Measurements from ENCODE around the gene WNT1.

DNA sequence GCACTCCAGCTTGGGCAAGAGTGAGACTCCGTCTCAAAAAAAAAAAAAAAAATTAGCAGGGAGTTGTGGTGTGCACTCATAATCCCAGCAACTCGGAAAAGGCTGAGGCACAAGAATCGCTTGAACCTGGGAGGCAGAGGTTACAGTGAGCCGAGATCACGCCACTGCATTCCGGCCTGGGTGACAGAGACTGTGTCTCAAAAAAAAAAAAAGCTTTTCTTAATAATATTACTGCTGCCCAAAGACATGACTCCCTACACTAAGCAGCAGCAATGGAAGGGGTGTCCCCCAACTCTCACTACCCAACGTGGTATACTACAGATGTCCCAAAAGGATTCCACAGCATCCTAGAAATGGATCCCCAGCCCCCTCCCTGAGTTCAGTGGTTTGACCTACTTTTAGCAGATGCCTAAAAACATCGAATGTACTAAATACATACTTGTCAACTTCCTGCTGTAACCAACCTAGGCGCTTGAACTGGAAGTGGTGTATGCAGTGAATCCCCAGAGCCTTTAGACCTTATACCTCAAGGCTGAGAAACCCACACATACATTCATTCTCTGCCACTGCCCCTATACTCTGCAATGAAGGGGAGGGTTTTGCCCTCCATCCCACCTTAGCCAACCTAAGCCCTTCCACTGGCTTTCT lies 44.3 kb upstream of the WNT1 start:
- TF ChIP-seq RAD21 (IDR thresholded peaks at IDR 0.05; ENCODE audit: low read depth) (no peak), EP300 (IDR thresholded peaks at IDR 0.05; ENCODE audit: borderline replicate concordance) (no peak), CEBPB (IDR thresholded peaks at IDR 0.05) (no peak), MAX (IDR thresholded peaks at IDR 0.05) (no peak)
